Ramos (cell line): ENCODE results near the gene KMT5B.

Experiments used
- in situ Hi-C: fragments of 300-500 bp; cut with MboI; formaldehyde crosslinking; loops from one replicate; pipeline ENCODE4 v1.14.3; 2022; ENCODE audit warnings: low sequenced_read_pairs; ENCODE audit not compliant: unreplicated experiment

The KMT5B gene

GRCh38 chr11:68191661-68192579 lies 21.2 kb downstream of the KMT5B start:
- in situ Hi-C loops = no loop called here

- in situ Hi-C loops = no loop called here
Measured at GRCh38 chr11:68189888-68190287, 23.2 kb downstream of the KMT5B start.

DNA sequence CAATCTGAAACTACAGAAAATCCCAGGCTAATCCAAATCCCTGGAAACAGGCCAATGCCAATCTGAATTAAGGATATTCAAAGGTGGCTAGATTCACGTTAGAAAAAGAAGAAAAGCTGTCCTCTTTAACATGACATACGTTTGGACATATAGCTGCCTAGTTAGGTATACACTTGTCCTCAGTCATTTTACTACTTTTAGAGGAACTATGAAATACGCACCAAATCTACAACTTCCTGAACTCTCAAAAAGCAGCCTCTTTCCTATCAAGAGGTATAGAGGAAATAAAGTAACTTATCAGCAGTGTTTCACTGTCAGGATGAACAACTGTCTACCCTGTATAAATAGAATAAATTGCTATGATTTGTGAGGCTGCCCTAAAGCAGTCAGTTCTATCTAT lies 24.0 kb downstream of the KMT5B start:
- in situ Hi-C loops = no loop called here

DNA sequence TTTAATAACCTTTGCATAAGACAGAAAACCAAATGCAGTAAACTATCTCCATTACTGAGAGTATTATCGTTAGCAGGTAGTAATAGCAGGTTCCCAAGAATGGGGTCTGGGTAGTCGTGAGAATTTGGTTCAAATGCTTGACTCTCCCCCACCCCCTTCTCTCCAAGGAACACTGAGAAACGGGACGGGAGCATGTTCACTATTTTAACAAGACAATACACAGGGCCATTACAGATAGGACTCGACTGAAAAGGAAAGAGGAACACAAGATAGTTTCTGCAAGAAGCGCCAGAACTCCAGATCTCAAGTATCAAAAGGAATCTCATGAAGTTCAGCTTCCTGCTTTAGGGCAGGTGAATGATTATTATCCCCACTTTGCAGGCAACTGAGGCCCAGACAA lies 27.0 kb downstream of the KMT5B start:
- in situ Hi-C loops = no loop called here

DNA sequence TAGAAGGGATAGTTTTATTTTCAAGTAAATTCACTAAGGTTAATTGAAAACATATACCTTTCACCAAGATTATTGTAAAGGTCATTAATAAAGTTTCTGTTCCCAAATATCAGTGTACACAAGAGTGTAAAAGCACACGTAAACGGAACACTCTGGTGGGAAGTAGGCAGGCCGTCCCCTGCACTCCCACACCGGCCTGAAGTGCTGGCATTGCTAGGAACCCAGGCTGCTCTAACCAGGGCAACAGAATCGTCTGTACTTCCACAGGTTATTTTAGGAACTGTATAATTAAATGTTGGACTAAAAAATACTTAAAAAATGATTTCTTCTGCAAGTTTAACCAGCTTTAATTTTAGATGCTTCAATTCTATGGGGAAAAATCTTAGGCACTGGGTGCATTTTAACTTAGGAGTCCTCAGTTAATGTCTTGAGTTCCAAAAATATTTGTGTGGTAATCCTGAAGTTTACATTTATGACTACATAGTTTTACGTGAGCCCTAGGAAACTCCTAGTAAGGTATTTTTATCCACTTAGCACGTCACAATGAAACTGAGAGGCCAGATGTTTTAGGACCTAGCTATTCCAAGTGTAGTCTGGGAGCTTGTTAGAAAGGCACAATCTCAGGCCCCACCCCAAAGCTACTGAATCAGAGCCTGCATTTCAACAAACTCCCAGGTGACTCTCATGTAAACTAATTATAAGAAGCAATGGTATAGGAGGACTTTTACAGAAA lies 31.2 kb downstream of the KMT5B start:
- in situ Hi-C loops = no loop called here

DNA sequence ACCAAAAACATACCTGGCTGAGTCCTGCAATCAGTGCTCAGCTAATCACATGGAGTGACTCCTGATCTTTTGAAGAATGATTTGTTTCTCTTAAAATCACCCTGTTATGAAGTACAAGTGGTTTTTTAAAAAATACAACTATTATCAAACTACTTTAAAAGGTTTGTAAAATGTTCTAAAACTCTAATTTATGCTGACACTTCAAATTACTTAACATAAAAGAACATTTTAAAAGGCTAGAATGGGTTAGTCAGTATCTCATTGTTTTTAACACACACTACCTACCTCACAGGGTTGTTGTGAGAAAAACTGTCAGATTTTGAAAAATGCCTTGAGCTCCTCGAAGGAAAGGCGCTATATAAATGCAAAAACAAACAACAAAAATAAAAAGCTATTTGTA lies 33.2 kb downstream of the KMT5B start:
- in situ Hi-C loops = no loop called here

DNA sequence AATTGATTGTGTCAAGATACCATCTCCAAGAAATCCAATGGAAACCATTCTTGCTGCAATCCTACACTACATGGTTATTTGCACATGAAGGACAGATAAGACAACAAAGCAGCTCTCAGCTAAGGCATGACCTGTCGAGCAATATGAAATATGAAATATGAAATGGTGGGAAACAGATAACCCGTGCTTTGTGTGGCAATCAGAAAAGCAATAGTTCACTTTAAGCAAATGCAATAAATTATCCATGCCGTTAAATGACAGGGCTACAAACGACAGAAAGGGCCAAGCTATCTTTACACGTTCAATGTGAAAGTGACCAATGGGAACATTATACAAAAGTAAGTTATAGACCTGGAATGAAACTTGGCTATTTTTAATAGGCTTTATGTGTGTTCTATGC lies 35.2 kb downstream of the KMT5B start:
- in situ Hi-C loops = no loop called here

DNA sequence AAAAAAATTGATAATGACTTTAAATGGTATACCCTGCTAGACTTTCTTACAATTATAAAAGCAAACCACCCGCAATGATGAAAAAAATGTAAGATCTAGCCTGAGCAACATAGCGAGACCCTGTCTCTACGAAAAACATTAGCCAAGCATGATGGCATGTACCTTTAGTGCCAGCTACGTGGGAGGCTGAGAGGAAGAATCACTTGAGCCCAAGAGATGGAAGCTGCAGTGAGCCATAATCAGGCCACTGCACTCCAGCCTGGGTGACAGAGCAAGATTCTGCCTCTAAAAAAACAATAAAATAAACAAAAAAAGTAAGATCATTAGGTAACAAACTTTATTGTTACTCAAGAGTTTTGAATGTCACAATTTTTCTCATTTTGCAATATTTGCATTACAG lies 39.2 kb downstream of the KMT5B start:
- in situ Hi-C loops = no loop called here

DNA sequence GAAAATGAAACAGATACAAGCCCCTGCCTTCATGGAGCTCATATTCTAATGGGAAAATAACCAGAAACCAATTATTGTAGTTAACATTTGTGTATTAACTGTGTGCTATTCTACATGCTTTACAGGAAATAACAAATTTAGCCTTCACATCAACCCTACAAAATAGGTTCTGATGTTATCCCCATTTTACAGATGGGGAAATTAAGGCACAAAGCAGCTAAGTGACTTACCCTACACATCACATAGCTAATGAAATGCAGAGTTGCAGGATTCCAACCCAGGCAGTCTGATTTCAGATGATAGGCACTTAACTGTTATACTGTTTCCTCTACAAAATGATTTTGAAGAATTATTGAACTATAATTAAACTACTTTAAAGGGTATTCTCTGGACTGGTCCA lies 43.7 kb downstream of the KMT5B start:
- in situ Hi-C loops = no loop called here

- in situ Hi-C loops = no loop called here
Measured at GRCh38 chr11:68168694-68169093, 44.4 kb downstream of the KMT5B start.

GRCh38 chr11:68167474-68167873 lies 45.6 kb downstream of the KMT5B start:
- in situ Hi-C loops = no loop called here

- in situ Hi-C loops = no loop called here
Measured at GRCh38 chr11:68166969-68167368, 46.1 kb downstream of the KMT5B start.

DNA sequence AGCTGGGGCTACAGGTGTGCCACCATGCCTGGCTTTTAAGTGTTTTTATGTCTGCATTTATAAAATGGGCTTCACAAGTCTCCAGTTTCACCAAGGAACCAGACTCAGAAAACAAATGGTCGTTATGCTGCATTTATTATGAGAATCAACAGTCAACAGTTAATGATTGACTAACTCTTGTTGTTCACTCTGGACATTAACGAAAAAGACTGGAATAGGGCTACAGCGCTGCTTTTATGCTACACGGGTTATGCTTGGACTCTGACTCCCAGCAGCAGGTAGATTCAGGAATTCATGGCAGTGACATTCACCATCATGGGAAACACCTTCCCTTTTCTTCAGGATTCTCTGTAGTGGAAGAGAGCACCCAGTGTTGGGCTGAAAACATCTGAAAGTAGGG lies 47.5 kb downstream of the KMT5B start:
- in situ Hi-C loops = no loop called here

DNA sequence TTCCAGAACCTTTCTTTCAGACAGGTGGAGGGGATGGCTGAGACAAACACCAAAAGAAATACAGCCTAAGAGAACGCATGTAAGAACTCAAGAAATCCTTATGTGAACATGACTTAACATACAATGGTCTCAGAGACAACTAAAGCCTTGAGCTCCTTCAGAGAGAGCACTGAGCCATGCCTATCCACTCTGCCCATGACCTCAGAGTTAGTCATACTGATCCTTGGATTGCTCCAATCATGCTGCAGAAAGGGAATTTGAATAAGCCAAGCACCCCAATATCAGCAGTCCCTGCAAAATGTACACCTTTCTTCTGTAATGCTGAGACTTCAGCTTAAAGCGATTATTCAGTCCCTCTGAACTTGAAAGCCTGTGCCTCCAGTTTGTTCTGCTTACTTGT lies 48.7 kb downstream of the KMT5B start:
- in situ Hi-C loops = no loop called here

DNA sequence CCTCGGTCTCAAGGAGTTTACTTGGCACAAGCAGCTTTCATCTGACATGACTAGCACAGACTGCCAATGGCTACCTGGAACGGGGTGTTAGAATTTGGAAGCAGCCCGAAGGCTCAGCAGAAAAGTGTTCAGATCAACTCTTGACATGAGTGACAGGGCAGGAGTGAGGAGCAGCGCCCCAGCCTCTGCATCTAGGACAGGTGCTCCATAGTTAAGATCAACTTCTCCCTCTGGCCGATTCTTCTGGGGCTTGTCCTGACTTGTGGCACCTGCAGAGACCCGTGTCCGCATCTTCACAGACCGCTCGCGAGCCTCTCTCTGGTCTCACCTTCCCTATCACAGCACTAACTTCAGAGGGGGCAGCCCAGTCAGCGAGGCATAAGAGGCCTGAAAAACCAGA lies 49.4 kb downstream of the KMT5B start:
- in situ Hi-C loops = no loop called here

GRCh38 chr11:68160100-68160695 lies 52.9 kb downstream of the KMT5B start:
- in situ Hi-C loops = no loop called here

- in situ Hi-C loops = no loop called here
Measured at GRCh38 chr11:68159665-68160064, 53.4 kb downstream of the KMT5B start.

DNA sequence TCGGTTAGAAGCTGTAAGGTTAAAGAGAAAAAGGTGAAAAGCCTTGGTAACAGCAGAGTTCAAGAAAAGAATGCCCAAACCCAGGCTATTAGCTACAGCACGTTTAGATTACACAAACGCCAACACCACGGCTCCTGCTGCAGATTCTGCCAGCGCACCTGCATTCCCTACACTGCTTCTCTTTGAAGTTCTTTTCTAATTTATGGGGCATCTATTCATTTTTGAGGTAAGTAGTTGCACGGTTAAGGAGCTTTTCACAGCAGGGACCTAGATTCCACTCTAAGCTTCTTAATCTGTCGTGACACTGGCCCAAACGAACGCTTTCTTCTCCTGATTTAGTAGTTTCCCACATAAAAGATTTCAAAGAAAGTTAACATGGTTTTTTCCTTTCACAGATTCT lies 53.9 kb downstream of the KMT5B start:
- in situ Hi-C loops = no loop called here

DNA sequence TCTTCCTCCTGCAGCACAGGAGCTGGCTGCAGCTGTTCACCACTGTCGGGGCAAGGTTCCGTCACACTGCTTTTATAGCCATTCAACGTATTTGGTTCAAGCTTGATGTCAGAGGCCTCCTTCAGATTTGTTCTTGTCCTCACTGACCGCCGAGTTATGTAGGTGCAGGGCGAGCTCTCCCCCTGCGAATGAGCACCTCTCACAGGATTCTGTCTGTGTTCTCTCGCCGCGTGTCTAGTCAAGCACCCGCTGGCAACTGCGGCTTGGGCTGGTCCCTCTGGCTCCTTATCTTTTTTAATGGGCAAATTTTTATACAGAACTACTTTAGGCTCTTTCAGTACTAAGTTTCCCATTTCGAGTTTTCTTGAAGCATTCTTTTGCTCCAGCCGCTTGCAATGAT lies 54.5 kb downstream of the KMT5B start:
- in situ Hi-C loops = no loop called here

DNA sequence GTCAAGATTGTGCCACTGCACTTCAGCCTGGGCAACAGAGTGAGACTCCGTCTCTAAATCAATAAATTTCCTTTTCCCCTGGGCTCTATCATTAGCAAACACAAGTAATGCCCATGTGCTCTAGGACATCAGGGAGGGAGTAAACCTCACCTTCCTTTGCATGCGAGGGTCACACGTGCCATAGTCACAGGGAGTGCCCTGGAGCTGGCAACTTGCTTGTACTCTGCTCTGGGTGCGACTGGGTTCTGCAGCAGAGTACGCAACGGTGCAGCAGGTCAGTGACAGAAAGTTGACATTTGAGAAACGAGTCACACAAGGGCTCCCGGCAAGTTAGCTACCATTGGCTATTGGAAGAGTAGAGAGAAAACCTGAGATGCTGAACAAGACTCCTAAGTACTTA lies 59.4 kb downstream of the KMT5B start:
- in situ Hi-C loops = no loop called here

GRCh38 chr11:68150037-68150436 lies 63.1 kb downstream of the KMT5B start:
- in situ Hi-C loops = no loop called here
